Body of pancreas (tissue), 4 donors: ENCODE results near the gene KREMEN2.

Source experiments
- POLR2A ChIP-seq, 3 donors: fragments of 450-650 bp; IDR thresholded peaks; one replicate each; pipeline ENCODE4 v1.6.1; 2016; ENCODE audit warnings: antibody characterized with exemption in 3 of 3, mild to moderate bottlenecking in 2 of 3
- TF ChIP-seq, protein P1 (sequence below), 7 experiments: fragments of 450-650 bp in 4 of 7; fragments of 200-600 bp in 3 of 7; sonication (generic) in 3 of 7; IDR thresholded peaks; one replicate each; pipeline ENCODE4 v1.5.1; 2016 to 2019; ENCODE audit warnings: antibody characterized with exemption in 7 of 7

DNA sequence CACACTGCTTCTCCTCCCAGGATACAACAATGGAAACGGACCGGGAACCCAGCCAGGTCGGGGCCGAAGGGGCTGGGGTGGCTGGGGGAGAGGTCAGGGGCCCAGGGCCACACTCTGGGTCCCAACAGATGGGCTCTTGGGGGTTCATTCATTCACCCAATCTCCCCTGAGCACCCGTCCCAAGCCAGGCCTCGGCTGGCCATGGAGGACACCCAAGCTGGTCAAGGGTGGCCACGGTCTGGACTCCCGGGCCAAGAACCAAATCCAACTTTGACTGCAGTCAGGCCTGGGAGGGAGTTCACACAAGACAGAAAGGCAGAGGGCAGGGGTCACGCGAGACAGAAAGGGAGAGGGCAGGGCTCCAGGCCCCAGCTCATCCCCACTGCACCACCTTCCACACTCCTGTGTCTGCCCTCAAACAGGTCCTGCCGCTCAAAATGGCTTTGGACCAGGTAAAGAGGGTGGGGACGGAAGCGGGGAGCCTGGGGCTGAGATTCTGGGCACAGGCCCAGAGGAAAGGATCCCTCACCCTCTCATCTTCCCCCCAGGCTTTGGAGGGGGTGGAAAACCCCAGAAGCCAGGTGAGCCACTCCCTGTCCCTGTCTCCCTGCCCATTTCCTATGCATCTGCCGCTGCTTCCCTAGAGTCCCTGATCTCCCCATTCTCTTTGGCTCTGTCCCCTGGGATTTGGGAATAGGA is 28.5 kb downstream of the KREMEN2 start:
- TF ChIP-seq, protein P1, sequence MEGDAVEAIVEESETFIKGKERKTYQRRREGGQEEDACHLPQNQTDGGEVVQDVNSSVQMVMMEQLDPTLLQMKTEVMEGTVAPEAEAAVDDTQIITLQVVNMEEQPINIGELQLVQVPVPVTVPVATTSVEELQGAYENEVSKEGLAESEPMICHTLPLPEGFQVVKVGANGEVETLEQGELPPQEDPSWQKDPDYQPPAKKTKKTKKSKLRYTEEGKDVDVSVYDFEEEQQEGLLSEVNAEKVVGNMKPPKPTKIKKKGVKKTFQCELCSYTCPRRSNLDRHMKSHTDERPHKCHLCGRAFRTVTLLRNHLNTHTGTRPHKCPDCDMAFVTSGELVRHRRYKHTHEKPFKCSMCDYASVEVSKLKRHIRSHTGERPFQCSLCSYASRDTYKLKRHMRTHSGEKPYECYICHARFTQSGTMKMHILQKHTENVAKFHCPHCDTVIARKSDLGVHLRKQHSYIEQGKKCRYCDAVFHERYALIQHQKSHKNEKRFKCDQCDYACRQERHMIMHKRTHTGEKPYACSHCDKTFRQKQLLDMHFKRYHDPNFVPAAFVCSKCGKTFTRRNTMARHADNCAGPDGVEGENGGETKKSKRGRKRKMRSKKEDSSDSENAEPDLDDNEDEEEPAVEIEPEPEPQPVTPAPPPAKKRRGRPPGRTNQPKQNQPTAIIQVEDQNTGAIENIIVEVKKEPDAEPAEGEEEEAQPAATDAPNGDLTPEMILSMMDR (IDR thresholded peaks at IDR 0.05) = no peak
- no peak for TF ChIP-seq POLR2A (IDR thresholded peaks at IDR 0.05)
